Hepatocyte (in vitro differentiated cells): ENCODE measurements around the gene AMOTL1. TPM values are rescaled to one million over a fixed set of nuclear protein-coding genes. Genes with fewer than 3 reads are reported as not detected.

Experiments used
- DNase-seq: peaks from one replicate; pipeline ENCODE4 v3.0.0-alpha.2; 2016; ENCODE audit warnings: low spot score
- H2AFZ ChIP-seq: fragments of 200-600 bp; sonication (generic); 2 replicates; pipeline ENCODE4 v1.6.0; 2016; ENCODE audit warnings: antibody characterized with exemption, mild to moderate bottlenecking
- H3K27ac ChIP-seq: fragments of 200-600 bp; sonication (generic); 2 replicates; pipeline ENCODE4 v1.5.1; 2016; ENCODE audit warnings: mild to moderate bottlenecking
- H3K27me3 ChIP-seq: fragments of 200-600 bp; sonication (generic); 2 replicates; pipeline ENCODE4 v1.6.1; 2016
- H3K36me3 ChIP-seq: fragments of 200-600 bp; sonication (generic); replicated peaks from 2 replicates; pipeline ENCODE4 v1.5.1; 2016; ENCODE audit warnings: low read depth; ENCODE audit not compliant: insufficient read depth
- H3K4me1 ChIP-seq: fragments of 200-600 bp; sonication (generic); 2 replicates; pipeline ENCODE4 v1.5.1; 2016; ENCODE audit warnings: mild to moderate bottlenecking, moderate library complexity; ENCODE audit not compliant: insufficient read depth
- H3K4me2 ChIP-seq: fragments of 200-600 bp; sonication (generic); 2 replicates; pipeline ENCODE4 v1.6.0; 2016
- H3K4me3 ChIP-seq: fragments of 200-600 bp; sonication (generic); 2 replicates; pipeline ENCODE4 v1.5.1; 2016; ENCODE audit warnings: mild to moderate bottlenecking
- H3K79me2 ChIP-seq: fragments of 200-600 bp; sonication (generic); 2 replicates; pipeline ENCODE4 v1.6.0; 2017; ENCODE audit warnings: mild to moderate bottlenecking
- H3K9me2 ChIP-seq: fragments of 200-600 bp; sonication (generic); replicated peaks from 2 replicates; pipeline ENCODE4 v1.6.0; 2017; ENCODE audit warnings: mild to moderate bottlenecking; ENCODE audit not compliant: insufficient read depth
- H3K9me3 ChIP-seq: fragments of 200-600 bp; sonication (generic); 2 replicates; pipeline ENCODE4 v1.5.1; 2016; ENCODE audit warnings: low read depth, mild to moderate bottlenecking
- H4K20me1 ChIP-seq: fragments of 200-600 bp; sonication (generic); 2 replicates; pipeline ENCODE4 v1.6.0; 2016; ENCODE audit warnings: mild to moderate bottlenecking; ENCODE audit not compliant: insufficient read depth, poor library complexity, severe bottlenecking
- CTCF ChIP-seq: fragments of 200-600 bp; sonication (generic); IDR thresholded peaks from 2 replicates; pipeline ENCODE4 v1.5.1; 2016; ENCODE audit warnings: antibody characterized with exemption, mild to moderate bottlenecking; ENCODE audit not compliant: poor library complexity
- EZH2 ChIP-seq: fragments of 200-600 bp; sonication (generic); IDR thresholded peaks from 2 replicates; pipeline ENCODE4 v1.6.1; 2016; ENCODE audit warnings: antibody characterized with exemption, mild to moderate bottlenecking, borderline replicate concordance
- EZH2phosphoT487 ChIP-seq: fragments of 200-600 bp; sonication (generic); IDR thresholded peaks from one replicate; pipeline ENCODE4 v1.6.1; 2018; ENCODE audit warnings: antibody characterized with exemption, mild to moderate bottlenecking, low read depth, moderate library complexity; ENCODE audit not compliant: unreplicated experiment, severe bottlenecking
- WGBS: methylation state at CpG from one replicate; pipeline ENCODE4 v1.1.6; 2016; ENCODE audit warnings: low lambda C conversion rate; ENCODE audit errors: missing lambda C conversion rate; 5-methylcytosine and 5-hydroxymethylcytosine counted together
- polyA plus RNA-seq: library from polyadenylated mRNA; unstranded; fragments of >200 nt; fragmentation: Nextera tagmentation; extraction: Ambion mirVana; gene quantifications from 2 replicates; pipeline ENCODE4 v1.2.1, GENCODE V29; 2016
- total RNA-seq: library from RNA; depleted of rRNA; stranded (reverse); fragments of >200 nt; gene quantifications from 2 replicates; pipeline ENCODE4 v1.2.3, GENCODE V29; 2014

AMOTL1 gene
- total and polyA plus RNA-seq, 2 experiments from 2014 or later, result 23.8 to 57.7 TPM

- WGBS, result 2% methylated on average over 31 of the region's 35 CpGs
- peak; percentile 77 for DNase-seq
- no peaks in the 10 kb centered on the region for H3K27me3 ChIP-seq
- H3K79me2 ChIP-seq, result no peaks in the 10 kb centered on the region
- H2AFZ ChIP-seq, result peak overlapping the region; percentile 42
- peaks cover 19% of the 10 kb centered on the region for H3K4me1 ChIP-seq
- H3K36me3 ChIP-seq, result no peaks in the 10 kb centered on the region
- peak overlapping the region; percentile 98 for H3K4me2 ChIP-seq
- no peaks in the 10 kb centered on the region for H3K9me3 ChIP-seq
- peak overlapping the region; percentile 69 for H3K4me3 ChIP-seq
- no peaks in the 10 kb centered on the region for H3K9me2 ChIP-seq
- H4K20me1 ChIP-seq, result no peaks in the 10 kb centered on the region
- H3K27ac ChIP-seq, result peak overlapping the region; percentile 61
- TF ChIP-seq CTCF (peak; percentile 49), EZH2 (no peak)
Measured at GRCh38 chr11:94741022-94741679, 27.0 kb upstream of the AMOTL1 start.

GRCh38 chr11:94742665-94743064 is 25.5 kb upstream of the AMOTL1 start:
- H3K4me1 ChIP-seq, result peaks cover 22% of the 10 kb centered on the region
- WGBS, result 93% methylated on average over 2 of the region's 2 CpGs
- no peaks in the 10 kb centered on the region for H3K79me2 ChIP-seq
- no peak overlapping the region for H3K27ac ChIP-seq
- no peak overlapping the region for H3K4me3 ChIP-seq
- DNase-seq, result no peak
- H3K9me3 ChIP-seq, result no peaks in the 10 kb centered on the region
- TF ChIP-seq CTCF, result no peak
- no peak for TF ChIP-seq EZH2phosphoT487
- TF ChIP-seq EZH2, result no peak
- no peaks in the 10 kb centered on the region for H3K27me3 ChIP-seq
- H3K36me3 ChIP-seq, result no peaks in the 10 kb centered on the region
- no peaks in the 10 kb centered on the region for H4K20me1 ChIP-seq
- H3K4me2 ChIP-seq, result no peak overlapping the region
- H2AFZ ChIP-seq, result no peak overlapping the region
- no peaks in the 10 kb centered on the region for H3K9me2 ChIP-seq

- 26% methylated on average over 3 of the region's 3 CpGs for WGBS
Measured at GRCh38 chr11:94746721-94747120, 21.4 kb upstream of the AMOTL1 start.

More at GRCh38 chr11:94746721-94747120, 21.4 kb upstream of the AMOTL1 start:
- DNase-seq, result peak; percentile 75
- Histone ChIP-seq H2AFZ (no peak overlapping the region), H3K4me2 (peak overlapping the region; percentile 43), H3K9me2 (no peaks in the 10 kb centered on the region), H4K20me1 (no peaks in the 10 kb centered on the region), H3K27ac (peak overlapping the region; percentile 88), H3K9me3 (no peaks in the 10 kb centered on the region), H3K27me3 (no peaks in the 10 kb centered on the region), H3K4me3 (no peak overlapping the region), H3K4me1 (peaks cover 29% of the 10 kb centered on the region), H3K36me3 (no peaks in the 10 kb centered on the region), H3K79me2 (no peaks in the 10 kb centered on the region)
- TF ChIP-seq EZH2phosphoT487 (no peak), CTCF (no peak), EZH2 (no peak)
